Panc1 (cell line): Measurements from ENCODE around the gene MGAT4C. TPM values are rescaled to one million over a fixed set of nuclear protein-coding genes. Genes with fewer than 3 reads are reported as not detected.

Experiments used
- ATAC-seq: fragments of 200-7000 bp; cut with Tn5 transposase; 2 replicates; pipeline ENCODE4 v1.9.1; 2020; ENCODE audit warnings: mild to moderate bottlenecking, moderate library complexity
- BruUV-seq: library from RNA; stranded (reverse); fragments of 400-500 nt; replicated peaks from 2 replicates; lab custom pipeline; 2021; lab: Mats Ljungman, UMichigan
- CTCF ChIA-PET: fragments of 300-600 bp; sonication (Branson Sonifier 250); formaldehyde crosslinking; loops from one replicate; lab custom pipeline; 2022; ENCODE audit warnings: antibody characterized with exemption; lab: Charles Lee
- POLR2A ChIA-PET: fragments of 300-600 bp; sonication (Branson Sonifier 250); formaldehyde crosslinking; loops from one replicate; lab custom pipeline; 2022; ENCODE audit warnings: antibody characterized with exemption; lab: Charles Lee
- DNase-seq: peaks from one replicate; pipeline ENCODE4 v3.0.0-alpha.2; 2010; ENCODE audit warnings: low read depth, low spot score
- H3K27ac ChIP-seq: 2 replicates; pipeline ENCODE4 v1.5.1; 2011; ENCODE audit warnings: mild to moderate bottlenecking, low read length, inconsistent platforms
- H3K27me3 ChIP-seq: fragments of 200-500 bp; sonication (Bioruptor generic); 2 replicates; pipeline ENCODE4 v1.6.0; 2014; ENCODE audit warnings: low read length, inconsistent platforms; ENCODE audit not compliant: control insufficient read depth, insufficient read depth
- H3K36me3 ChIP-seq: fragments of 200-500 bp; sonication (Bioruptor generic); 2 replicates; pipeline ENCODE4 v1.5.1; 2014; ENCODE audit warnings: inconsistent platforms, mild to moderate bottlenecking, low read length, moderate library complexity; ENCODE audit not compliant: control insufficient read depth, insufficient read depth
- H3K4me1 ChIP-seq: 2 replicates; pipeline ENCODE4 v1.5.1; 2011; ENCODE audit warnings: inconsistent platforms, mild to moderate bottlenecking, low read length, moderate library complexity; ENCODE audit not compliant: control insufficient read depth, insufficient read depth
- H3K4me3 ChIP-seq, 2 experiments: 2 replicates each; pipeline ENCODE4 v1.5.1; 2011 to 2012; ENCODE audit warnings: low read depth in 2 of 2, low read length in 2 of 2, mild to moderate bottlenecking in 2 of 2, inconsistent platforms in 1 of 2, moderate library complexity in 1 of 2
- H3K9me3 ChIP-seq: fragments of 200-500 bp; sonication (Bioruptor generic); 2 replicates; pipeline ENCODE4 v1.5.1; 2014; ENCODE audit warnings: low read depth, mild to moderate bottlenecking, inconsistent platforms, low read length, moderate library complexity; ENCODE audit not compliant: control insufficient read depth, insufficient read depth
- CTCF ChIP-seq: fragments of 450-650 bp; IDR thresholded peaks from 2 replicates; pipeline ENCODE4 v1.5.1; 2017; ENCODE audit warnings: mild to moderate bottlenecking
- POLR2AphosphoS5 ChIP-seq: IDR thresholded peaks from 2 replicates; pipeline ENCODE4 v1.6.1; 2012; ENCODE audit warnings: mild to moderate bottlenecking, low read depth, low read length, moderate library complexity
- REST ChIP-seq, 2 experiments: IDR thresholded peaks; 2 replicates each; pipeline ENCODE4 v1.6.1; 2011 to 2012; ENCODE audit warnings: low read depth in 2 of 2, control low read depth in 1 of 2, low read length in 1 of 2, mild to moderate bottlenecking in 1 of 2, moderate library complexity in 1 of 2; ENCODE audit not compliant: insufficient read depth in 1 of 2
- SIN3A ChIP-seq: IDR thresholded peaks from 2 replicates; pipeline ENCODE4 v1.6.1; 2012; ENCODE audit warnings: low read depth, mild to moderate bottlenecking, low read length, moderate library complexity, borderline replicate concordance; ENCODE audit not compliant: insufficient read depth
- TCF7L2 ChIP-seq: IDR thresholded peaks from 2 replicates; pipeline ENCODE4 v1.6.1; 2011; ENCODE audit warnings: mild to moderate bottlenecking, low read depth, low read length, inconsistent platforms
- in situ Hi-C: cut with HindIII; loops from 2 replicates; pipeline ENCODE4 v1.10.0; 2016; ENCODE audit warnings: low sequenced_read_pairs, low pct_unique_long_range_greater_than_20kb
- intact Hi-C: fragments of 100-400 bp; cut with micrococcal nuclease; formaldehyde crosslinking; loops from one replicate; pipeline ENCODE4 v1.10.0; 2022; ENCODE audit not compliant: unreplicated experiment
- total RNA-seq: library from RNA; stranded (reverse); gene quantifications from one replicate; pipeline ENCODE4 v1.2.1, GENCODE V29; 2021; ENCODE audit not compliant: unreplicated experiment

The MGAT4C gene
- total RNA-seq, 1 experiment from 2014 or later: not detected

- no peaks in the 10 kb centered on the region; the same call in 1 of the 2 replicates for H3K36me3 ChIP-seq
- ATAC-seq: no peak
Measured at GRCh38 chr12:85993746-85994145, 262.4 kb downstream of the MGAT4C start.

GRCh38 chr12:85985996-85986395 lies 270.2 kb downstream of the MGAT4C start:
- no peak overlapping the region for H3K27ac ChIP-seq
- in situ Hi-C loops (no loop called here), intact Hi-C loops (no loop called here)
- POLR2A ChIA-PET: no interaction called here
- no peaks in the 10 kb centered on the region for H3K4me1 ChIP-seq
- CTCF ChIA-PET: no interaction called here
- no peaks in the 10 kb centered on the region for H3K27me3 ChIP-seq
- no TSS peak for BruUV-seq
- no peak for TF ChIP-seq TCF7L2
- TF ChIP-seq REST (IDR thresholded peaks at IDR 0.05; ENCODE audit: insufficient read depth in 1 of 2, low read depth in 2 of 2, low read length in 1 of 2): no peak
- no peak for TF ChIP-seq SIN3A
- no peak for TF ChIP-seq POLR2AphosphoS5
- no peak for TF ChIP-seq CTCF
- no peaks in the 10 kb centered on the region for H3K36me3 ChIP-seq
- no peak overlapping the region for H3K4me3 ChIP-seq
- ATAC-seq: no peak
- no peak for DNase-seq
- no peaks in the 10 kb centered on the region for H3K9me3 ChIP-seq

More at GRCh38 chr12:85993746-85994145, 262.4 kb downstream of the MGAT4C start:
- H3K9me3 ChIP-seq: peaks cover 4% of the 10 kb centered on the region; the same call in 1 of the 2 replicates
- no TSS peak for BruUV-seq
- no peak for TF ChIP-seq POLR2AphosphoS5
- TF ChIP-seq CTCF: no peak
- no peak for TF ChIP-seq REST (IDR thresholded peaks at IDR 0.05; ENCODE audit: insufficient read depth in 1 of 2, low read depth in 2 of 2, low read length in 1 of 2)
- no peak for TF ChIP-seq SIN3A
- no peak for TF ChIP-seq TCF7L2
- H3K4me3 ChIP-seq: no peak overlapping the region
- in situ Hi-C loops: no loop called here
- ChIA-PET CTCF (no interaction called here), POLR2A (no interaction called here)
- no peak overlapping the region for H3K27ac ChIP-seq
- no peaks in the 10 kb centered on the region for H3K27me3 ChIP-seq
- H3K4me1 ChIP-seq: no peaks in the 10 kb centered on the region
- intact Hi-C loops: no loop called here
- no peak for DNase-seq
